Measurements from ENCODE around the gene SEC31B.

SEC31B gene

GRCh38 chr10:100519311-100520051 is at the start of gene SEC31B:
SEC31B (minus strand) TSS chr10:100519861; CDS start chr10:100516952, 2,909 bp downstream.
- peak within 1 kb of the TSS; percentile 47 for H3K4me3 ChIP-seq (ENCODE audit: low read depth, low read length)
- in situ Hi-C loops (cut with HindIII; ENCODE audit: low sequenced_read_pairs): no loop called here
- no peak for TF ChIP-seq CTCF (IDR thresholded peaks at IDR 0.05; ENCODE audit: low read depth, low read length, missing control alignments)
- no peak for DNase-seq (ENCODE audit: low read depth)

- no peak for DNase-seq (ENCODE audit: low read depth)
- in situ Hi-C loops (cut with HindIII; ENCODE audit: low sequenced_read_pairs): no loop called here
These were observed 49.3 kb upstream of the SEC31B start for GRCh38 chr10:100568912-100569311.

GRCh38 chr10:100567826-100568225 is 48.2 kb upstream of the SEC31B start:
- no peak overlapping the region for H3K4me3 ChIP-seq (ENCODE audit: low read depth, low read length)
- in situ Hi-C loops (cut with HindIII; ENCODE audit: low sequenced_read_pairs): no loop called here
- TF ChIP-seq CTCF (IDR thresholded peaks at IDR 0.05; ENCODE audit: low read depth, low read length, missing control alignments): no peak
- no peak for DNase-seq (ENCODE audit: low read depth)

More at GRCh38 chr10:100568912-100569311, 49.3 kb upstream of the SEC31B start:
- no peak for TF ChIP-seq CTCF (IDR thresholded peaks at IDR 0.05; ENCODE audit: low read depth, low read length, missing control alignments)
- H3K4me3 ChIP-seq (ENCODE audit: low read depth, low read length): no peak overlapping the region

- no peak overlapping the region for H3K4me3 ChIP-seq (ENCODE audit: low read depth, low read length)
- TF ChIP-seq CTCF (IDR thresholded peaks at IDR 0.05; ENCODE audit: low read depth, low read length, missing control alignments): no peak
- in situ Hi-C loops (cut with HindIII; ENCODE audit: low sequenced_read_pairs): no loop called here
- no peak for DNase-seq (ENCODE audit: low read depth)
These were observed 47.6 kb upstream of the SEC31B start for GRCh38 chr10:100567249-100567648.

GRCh38 chr10:100566561-100566960 is 46.9 kb upstream of the SEC31B start:
- no peak overlapping the region for H3K4me3 ChIP-seq (ENCODE audit: low read depth, low read length)
- no peak for DNase-seq (ENCODE audit: low read depth)
- no peak for TF ChIP-seq CTCF (IDR thresholded peaks at IDR 0.05; ENCODE audit: low read depth, low read length, missing control alignments)
- in situ Hi-C loops (cut with HindIII; ENCODE audit: low sequenced_read_pairs): no loop called here

- in situ Hi-C loops (cut with HindIII; ENCODE audit: low sequenced_read_pairs): no loop called here
- no peak for DNase-seq (ENCODE audit: low read depth)
- no peak overlapping the region for H3K4me3 ChIP-seq (ENCODE audit: low read depth, low read length)
- TF ChIP-seq CTCF (IDR thresholded peaks at IDR 0.05; ENCODE audit: low read depth, low read length, missing control alignments): no peak
These were observed 45.7 kb upstream of the SEC31B start for GRCh38 chr10:100565206-100565985.

All from astrocyte of the cerebellum (primary cell).